Measurements from ENCODE around the gene VAMP4. TPM values are rescaled to one million over a fixed set of nuclear protein-coding genes. Genes with fewer than 3 reads are reported as not detected.
A peak's percentile ranks its signal among the peaks of the same experiment; 100 is the strongest.
"Not testable (repeated sequence)": the region's sequence is repeated elsewhere in the genome, so short reads cannot be mapped to it uniquely, and the experiment has no call there.

The VAMP4 gene
- total RNA-seq, 1 donor from 2014 or later = 10.9 TPM

DNA sequence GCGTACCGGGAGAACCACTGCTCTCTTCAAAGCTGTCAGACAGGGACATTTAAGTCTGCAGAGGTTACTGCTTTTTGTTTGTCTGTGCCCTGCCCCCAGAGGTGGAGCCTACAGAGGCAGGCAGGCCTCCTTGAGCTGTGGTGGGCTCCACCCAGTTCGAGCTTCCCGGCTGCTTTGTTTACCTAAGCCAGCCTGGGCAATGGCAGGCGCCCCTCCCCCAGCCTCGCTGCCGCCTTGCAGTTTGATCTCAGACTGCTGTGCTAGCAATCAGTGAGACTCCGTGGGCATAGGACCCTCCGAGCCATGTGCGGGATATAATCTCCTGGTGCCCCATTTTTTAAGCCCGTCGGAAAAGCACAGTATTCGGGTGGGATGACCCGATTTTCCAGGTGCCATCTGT is 46.1 kb downstream of the VAMP4 start:
- not testable (repeated sequence) for DNase-seq

DNA sequence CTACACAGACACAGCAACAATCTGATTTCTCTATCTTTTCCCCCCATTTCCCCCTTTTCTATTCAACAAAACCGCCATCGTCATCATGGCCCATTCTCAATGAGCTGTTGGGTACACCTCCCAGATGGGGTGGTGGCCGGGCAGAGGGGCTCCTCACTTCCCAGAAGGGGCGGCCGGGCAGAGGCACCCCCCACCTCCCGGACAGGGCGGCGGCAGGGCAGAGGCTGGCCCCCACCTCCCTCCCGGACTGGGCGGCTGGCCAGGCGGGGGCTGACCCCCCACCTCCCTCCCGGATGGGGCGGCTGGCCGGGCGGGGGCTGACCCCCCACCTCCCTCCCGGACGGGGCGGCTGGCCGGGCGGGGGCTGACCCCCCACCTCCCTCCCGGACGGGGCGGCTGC is 48.3 kb downstream of the VAMP4 start:
- DNase-seq = not testable (repeated sequence)

DNA sequence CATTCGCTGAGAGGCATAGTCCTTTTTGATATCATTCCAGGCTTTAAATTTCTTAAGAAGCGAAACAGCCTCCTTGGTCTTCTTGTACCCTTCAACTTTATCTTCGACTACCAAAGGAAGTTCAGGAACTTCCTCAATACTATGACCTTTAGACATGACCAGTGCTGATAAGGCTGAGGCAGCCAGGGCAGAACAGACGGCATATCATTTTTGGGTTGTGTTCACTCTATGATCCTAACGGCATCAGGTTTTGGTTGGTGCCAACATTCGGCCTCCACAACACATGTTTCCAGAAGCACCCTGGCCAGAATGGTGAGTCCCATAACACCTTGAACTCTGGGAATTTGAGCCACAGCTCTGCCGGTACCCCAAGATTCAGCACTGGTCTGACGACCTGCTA is 58.0 kb downstream of the VAMP4 start:
- DNase-seq = no peak

DNA sequence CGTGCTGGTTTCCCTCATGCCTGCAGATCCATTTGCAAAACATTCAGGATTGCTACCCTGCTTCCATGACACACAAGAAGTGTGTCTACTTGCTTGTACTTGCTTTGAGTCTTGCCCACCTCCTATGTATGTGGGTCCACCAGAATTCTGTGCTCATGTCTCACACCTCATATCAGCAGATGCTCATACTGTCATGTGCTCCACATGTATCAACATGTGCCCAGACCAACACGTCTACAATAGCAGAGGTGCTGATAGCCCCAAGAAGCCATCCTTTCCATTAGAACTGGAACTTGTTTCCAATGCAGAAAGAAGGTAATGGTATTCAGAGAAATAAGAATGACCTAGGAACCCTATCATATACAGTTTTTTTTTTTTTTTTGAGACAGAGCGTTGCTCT is 61.5 kb downstream of the VAMP4 start:
- DNase-seq = no peak

DNA sequence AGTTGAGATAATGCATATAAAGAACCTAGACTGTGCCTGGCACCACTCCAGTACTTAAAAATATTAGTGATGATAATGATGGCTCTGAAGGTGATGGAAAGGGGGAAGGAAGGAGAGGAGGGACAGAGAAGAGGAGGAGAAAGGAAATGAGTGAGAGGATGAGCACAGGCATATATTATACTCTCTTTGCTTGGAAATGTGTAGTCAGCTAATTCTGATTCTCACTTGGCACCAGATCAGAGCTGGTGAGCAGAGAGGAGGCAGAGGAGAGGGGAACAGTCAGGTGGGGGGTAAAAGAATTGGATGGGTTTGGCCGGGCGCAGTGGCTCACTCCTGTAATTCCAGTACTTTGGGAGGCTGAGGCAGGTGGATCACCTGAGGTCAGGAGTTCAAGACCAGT is 65.0 kb downstream of the VAMP4 start:
- DNase-seq = no peak

DNA sequence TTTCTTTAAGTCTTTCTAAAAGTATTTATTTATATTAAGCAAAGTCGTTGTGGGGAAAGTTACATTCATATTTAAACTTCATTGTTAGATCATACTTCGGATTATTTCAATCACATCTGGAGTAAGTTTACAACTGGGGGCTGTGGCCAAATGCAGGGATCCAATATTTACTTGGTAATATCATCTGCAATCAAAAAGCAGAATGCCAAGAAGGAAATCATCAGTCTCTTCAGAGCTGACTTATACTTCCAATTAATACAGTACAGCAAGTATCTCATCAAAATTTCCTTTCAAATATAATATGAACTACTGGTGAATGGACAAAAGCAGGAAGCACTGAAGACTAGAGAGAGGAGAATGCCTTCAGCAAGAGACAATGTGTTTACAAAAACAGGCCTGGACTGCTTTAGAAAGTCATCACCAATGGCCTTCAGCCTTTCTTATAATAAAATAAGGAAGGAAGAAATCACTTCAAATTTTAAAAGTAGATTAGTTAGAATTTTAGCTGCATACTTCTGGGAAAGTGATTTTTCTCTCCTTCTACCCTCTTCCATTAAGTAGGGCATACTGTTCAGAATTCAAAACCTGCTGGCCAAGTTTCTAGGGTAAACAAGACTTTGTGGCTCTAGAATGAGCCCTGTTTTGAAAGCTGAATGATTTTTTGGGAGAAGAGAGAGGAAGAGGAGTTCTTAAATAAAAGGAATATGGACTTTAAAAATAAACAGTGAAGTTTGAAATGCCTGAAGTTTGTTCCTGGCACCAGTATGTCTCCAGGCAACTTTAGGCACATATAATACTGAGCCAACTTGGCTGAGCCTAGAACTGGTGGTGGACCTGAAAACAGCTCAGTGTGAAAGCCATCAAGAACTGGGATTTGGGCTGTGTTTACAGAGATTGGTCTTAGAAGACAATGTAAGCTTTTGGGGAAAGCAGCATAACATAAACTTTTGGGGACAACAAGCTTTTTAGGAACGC is 67.1 kb downstream of the VAMP4 start:
- DNase-seq = peak; percentile 7

DNA sequence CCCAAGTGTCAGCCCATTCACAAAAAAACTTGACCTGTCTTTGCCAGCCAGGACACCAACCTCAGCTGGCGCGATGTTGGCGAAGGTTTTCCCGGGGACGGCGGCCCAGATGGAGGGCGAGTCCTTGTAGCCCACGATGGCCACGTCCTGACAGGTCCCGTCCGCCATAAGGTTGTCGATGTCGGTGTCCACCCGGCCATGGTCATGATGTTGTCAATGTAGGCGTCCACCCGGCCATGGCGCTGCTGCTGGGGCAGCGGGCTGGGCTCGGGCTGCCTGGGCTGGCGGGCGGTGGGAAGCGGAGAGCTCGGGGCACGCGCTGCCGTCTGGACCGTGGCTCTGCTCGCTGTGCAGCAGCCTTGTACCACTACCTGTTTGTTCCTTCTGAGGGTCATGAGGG is 71.1 kb downstream of the VAMP4 start:
- no peak for DNase-seq

DNA sequence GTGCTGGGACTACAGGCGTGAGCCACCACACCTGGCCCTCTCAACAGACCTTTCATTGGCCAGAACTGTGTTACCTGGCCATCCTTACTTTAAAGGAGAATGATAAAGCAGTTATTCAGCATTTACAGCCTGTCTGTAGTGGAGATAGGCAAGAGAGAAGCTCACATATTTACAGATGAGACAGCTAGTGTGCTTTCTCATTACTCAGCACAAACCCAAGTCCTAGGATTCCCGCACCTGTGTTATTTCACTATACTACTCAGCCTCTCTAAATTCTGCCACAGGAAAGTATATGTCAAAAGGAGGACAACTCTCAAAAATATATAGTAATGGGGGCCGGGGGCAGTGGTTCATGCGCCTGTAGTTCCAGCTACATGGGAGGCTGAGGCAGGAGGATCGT is 73.5 kb downstream of the VAMP4 start:
- no peak for DNase-seq

DNA sequence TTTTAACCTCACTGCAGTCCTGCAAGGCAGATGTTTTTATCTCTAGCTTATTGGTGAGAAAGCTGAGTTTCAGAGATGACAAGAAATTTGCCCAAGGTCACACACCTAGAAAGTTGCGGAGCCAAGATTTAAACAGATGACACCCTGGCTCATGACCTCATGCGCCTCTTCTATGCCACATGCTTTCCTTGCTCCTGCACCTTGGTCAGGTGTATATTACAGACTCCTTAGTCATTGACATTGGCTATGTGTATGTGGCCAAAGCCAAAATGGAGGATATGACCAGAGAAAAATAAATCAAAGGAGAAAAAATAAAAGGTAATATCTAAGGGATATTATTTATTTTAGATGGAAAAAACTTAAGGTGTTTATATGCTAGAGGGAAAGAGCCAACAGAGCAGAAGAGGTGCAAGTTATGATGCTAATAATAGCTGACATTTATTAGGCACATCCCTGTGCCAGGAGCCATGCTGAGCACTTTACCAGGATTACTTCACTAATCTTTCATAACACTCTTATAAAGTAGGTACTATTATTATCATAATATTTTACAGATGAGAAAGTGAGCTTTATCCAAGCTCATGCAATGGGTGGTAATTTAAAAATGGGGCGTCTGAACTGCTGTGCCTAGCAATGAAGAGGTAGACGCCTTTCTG is 75.6 kb downstream of the VAMP4 start:
- no peak for DNase-seq

DNA sequence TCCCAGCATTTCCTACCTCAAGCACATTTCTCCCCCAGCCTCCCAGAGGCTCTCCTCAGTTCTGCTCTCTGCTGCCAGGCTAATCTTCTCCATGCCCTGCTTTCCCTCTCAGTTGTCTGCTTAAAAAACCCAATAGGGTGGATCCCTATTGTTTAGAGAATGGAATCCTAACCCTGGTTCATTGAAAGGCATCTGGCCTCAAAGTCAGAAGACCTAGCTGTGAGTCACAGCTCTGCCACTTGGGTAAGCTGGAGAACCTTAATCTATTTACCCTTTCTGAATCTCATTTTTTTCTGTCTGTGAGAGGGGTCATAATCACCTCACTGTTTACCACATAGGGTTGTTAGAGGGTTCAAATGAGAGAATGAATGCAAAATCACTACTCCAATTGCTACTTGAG is 76.9 kb downstream of the VAMP4 start:
- no peak for DNase-seq

DNA sequence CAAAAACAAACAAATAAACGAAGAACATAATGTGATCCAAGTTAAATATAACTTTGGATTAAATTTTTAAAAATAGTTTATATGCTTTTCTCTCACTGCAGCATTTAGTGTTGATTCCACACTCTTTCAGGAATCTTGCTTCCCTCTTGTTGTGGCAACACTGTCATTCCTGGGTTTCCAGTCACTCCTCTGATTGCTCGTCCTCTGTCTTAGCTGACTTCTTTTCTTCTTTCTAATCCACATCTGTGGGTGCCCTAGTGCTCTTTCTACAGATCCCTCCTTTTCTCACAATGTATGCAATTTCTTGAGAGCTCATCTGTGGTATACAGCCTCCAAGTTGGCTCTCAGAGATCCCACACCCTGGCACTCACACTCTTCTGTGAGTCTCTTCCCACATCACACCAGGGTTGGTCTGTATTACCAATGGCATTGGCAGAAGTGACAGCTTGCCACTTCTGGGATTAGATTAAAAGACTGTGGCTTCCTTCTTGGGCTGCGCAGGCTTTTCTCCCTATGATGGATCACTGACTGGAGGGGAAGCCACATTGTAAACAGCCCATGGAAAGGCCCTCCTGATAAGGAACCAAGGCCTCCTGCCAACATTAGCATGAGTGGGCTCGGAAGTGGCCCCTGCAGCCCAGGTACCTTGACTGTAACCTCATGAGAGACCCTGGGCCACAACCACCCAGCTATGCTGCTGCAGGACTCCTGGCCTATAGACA is 77.8 kb downstream of the VAMP4 start:
- DNase-seq = no peak

DNA sequence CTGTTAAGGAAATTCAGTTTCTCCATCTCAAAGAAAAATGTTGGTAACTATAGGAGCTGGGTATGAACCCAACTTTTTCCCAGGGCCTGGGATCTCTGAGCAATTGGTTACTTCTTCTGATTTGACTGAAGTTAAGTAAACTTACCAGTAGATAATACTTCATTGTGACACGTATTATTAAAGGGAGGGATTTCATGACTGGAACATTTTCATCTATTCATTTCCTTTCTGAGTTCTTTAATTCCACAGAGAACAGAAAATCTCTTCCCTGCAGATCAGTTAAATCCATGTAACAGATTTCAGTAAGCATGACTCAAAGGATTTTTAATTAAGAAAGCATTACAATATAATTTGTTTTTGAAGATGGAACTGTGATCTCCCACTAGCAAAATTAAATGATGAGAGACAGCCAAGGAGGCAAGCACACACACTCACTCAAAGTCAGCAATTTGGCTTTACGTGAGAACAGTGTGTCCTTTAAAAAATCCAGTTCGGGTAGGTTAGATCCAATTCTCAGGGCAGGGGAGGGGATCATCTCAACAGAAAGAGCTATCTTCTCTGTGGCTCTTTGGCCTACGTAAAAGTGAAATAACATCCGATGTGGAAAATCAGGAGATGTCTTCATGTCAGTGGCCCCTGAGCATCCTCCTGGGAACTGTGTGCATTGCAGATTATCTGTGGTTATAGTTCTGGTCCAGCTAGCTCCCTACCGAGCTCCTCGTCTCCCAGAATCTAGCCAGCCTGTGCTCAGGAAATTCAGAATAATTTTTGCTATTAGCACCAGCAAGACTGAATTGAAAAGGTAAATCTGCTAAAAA is 78.6 kb downstream of the VAMP4 start:
- DNase-seq = no peak

DNA sequence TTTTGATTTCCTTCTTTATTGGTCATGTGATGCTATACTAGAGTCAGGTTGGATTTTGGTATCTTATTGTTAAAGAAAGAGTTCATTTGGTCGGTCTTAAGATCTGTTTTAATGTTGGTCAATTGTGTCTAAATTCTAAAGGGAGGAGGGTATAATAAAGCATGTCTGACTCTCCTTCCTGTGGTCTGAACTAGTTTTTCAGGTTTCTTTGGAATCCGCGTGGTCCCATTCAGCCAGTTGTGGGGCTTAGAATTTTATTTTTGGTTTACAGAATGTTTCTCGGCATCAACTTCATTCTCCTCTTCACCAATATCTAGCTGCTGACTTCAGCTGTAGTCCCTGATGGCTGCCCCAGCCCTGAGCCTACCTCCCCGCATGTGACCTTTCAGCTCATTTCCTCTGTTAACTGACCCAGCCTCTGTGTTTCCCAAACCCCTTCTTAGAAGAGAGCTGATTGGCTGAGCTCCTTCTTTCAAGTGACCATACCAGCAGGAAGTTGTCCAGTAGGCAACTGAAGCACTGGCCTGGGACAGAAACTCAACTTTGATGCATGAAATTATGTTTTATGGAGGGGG is 80.7 kb downstream of the VAMP4 start:
- no peak for DNase-seq

DNA sequence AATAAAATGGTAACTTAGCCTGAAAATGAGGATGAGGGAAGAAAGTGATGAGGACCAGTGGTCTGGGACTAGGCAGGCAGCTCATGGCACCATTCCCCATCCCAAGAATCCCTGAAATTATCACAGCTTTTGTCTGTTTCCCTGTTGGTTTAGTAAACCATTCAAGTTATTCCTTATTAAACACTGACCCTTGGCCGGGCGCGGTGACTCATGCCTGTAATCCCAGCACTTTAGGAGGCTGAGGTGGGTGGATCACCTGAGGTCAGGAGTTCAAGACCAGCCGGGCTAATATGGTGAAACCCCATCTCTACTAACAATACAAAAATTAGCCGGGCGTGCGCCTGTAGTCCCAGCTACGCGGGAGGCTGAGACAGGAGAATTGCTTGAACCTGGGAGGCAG is 85.7 kb downstream of the VAMP4 start:
- DNase-seq = not testable (repeated sequence)

DNA sequence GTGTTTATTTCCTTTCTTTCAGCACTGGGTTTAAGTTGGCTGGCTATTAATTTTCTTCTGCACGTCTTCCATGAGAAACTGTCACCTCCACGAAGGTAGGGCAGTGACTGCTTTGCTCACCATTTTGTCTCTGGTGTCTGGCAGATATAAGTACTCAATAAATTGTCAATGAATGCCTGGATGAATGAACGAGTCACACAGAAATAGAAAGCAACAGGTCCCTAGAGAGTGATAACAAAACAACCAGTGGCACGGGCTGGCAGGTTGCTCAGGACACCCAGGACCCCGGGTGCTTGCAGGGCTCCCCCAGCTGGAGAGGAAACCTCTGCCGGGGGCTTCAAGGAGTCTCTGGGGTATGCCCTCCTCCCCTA is 86.1 kb downstream of the VAMP4 start:
- no peak for DNase-seq

DNA sequence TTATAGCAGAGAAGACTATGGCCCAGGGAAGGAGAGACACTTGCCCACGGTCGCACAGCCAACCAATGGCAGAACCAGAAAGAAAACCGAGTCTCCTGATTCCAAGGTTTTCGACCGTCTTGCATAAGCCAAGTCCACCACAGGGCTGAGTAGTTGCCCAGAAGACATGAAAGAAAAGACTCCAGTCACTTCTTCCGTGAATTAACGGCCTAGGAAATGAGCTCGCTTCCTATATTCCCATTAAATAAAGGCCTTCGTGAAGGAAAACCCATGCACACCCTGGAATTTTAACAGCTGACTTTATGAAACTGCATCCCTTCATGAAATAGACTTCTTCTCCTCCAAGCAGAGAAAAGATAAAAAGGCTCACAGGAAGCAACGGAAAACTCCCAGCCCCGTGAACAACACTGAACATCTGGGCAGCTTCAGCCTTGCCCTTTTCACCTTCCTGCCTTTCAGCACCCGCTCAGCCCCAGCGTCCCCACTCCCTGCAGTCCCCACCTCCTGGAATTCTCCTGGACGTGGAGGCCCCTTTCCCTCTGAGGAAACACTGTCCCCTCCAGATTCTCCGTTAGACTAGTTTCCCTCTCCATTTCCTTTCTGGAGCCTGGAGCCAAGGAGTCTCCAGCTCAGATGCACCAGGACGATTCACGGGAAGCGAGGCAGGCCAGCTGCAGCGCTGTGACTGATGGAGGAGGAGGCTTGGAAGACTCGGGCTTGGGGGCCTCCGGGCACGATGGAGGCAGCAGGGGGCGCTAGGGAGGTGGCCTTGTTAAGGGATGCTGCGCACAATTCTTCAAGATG is 86.7 kb downstream of the VAMP4 start:
- DNase-seq = peak; percentile 81

DNA sequence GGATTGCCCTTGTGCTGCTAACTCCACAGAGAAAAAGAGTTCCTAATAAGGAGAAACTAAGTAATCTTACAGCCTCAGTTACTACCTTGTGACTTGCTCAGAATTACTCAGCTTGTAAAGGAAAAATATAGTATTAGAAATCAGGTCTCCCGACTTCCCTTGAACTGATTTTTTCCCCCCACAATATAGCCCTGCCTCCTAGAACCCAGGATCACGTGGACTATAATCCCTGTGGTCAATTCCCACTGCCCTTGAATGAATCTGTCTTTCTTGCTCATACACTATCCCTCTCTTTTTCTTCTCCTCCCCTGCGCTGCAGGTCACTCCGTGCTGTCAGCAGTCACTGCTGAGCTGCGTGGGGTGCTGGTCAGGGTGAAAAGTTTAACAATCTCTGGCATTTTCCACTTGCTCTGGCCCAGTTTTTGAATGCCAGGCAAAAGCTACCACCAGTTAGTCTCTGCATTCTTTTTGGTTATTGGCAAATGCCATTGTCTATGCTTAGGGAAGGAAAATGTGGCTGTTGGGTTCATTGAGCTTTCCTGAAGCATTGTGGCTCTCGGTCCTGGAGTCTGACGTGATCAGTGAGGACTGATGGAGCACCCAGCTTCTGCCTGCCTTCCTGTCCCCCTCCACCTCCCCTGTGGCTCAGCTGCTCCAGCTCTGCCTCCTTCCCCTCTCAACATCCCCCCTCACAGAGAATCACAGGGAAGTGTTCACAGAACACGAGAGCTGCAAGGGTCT is 87.5 kb downstream of the VAMP4 start:
- DNase-seq = peak; percentile 18

DNA sequence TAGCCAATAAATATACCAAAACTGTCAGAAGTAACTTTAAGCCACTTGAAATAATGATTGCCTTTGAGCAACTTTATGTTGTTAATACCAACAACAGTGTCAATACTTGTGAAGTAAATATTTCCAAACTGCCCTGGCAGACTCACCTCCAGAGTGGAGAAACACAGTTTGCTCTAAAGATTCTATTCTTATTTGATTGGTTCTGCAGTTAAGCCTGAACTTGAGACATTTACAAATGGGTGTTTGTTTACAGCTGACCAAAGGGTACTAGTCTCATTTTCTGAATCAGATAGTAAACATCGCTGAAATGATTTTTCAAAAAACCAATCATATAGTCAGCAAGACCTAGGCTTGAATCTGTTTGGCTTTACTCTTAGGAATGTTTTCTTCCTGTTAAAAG is 88.1 kb downstream of the VAMP4 start:
- DNase-seq = no peak

DNA sequence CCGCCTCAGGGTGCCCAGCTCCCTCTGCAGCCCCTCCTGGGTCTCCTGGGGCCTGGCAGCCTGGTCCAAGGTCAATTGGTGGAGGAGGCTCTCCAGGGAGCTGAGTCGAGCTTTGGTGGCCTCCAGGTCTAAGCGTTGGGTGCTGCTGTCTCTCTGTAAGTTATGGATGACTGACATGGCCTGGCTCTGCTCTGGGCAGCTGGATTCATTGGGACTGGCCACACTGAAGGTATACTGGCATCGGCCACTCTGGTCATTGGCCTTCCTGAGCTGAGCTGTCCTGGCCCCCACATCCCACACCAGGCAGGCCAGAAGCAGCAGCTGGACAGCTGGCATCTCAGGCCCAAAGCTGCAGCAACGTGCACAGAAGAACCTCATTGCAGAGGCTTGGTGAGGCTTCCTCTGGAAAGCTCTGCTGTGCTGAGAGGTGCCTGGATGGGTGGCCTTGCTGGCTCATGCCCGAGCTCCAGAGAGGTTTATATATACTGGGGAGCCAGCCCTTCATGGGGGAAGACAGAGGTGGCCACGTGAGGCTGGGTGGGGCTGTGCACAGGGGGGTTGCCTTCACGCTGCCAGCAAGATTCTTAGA is 89.5 kb downstream of the VAMP4 start, which contains the start of gene MYOC:
Gene MYOC (minus strand): TSS at position 455 of the 589 bp plus-strand sequence. CDS start 77 bp downstream, at position 378.
- DNase-seq = no peak
